HepG2 (cell line): Measurements from ENCODE around the gene KIF21B. TPM values are rescaled to one million over a fixed set of nuclear protein-coding genes. Genes with fewer than 3 reads are reported as not detected.

Experiments
- FOXA1 ChIP-seq, 2 experiments: fragments of 450-650 bp in 1 of 2; sonication (generic) in 1 of 2; formaldehyde crosslinking in 1 of 2; IDR thresholded peaks; 2 replicates each; pipeline versions ENCODE4 v1.4.0 to v1.6.1; 2016 to 2020; ENCODE audit warnings: missing genetic modification reagents in 1 of 2
- FOXA3 ChIP-seq: IDR thresholded peaks from 2 replicates; pipeline ENCODE4 v1.6.1; 2016; ENCODE audit warnings: missing genetic modification reagents, missing compliant biosample characterization
- FOXK1 ChIP-seq: sonication (generic); formaldehyde crosslinking; IDR thresholded peaks from 2 replicates; pipeline ENCODE4 v1.4.0; 2020; ENCODE audit warnings: low read depth, missing genetic modification reagents, borderline replicate concordance
- HES4 ChIP-seq: sonication (generic); formaldehyde crosslinking; IDR thresholded peaks from 2 replicates; pipeline ENCODE4 v1.9.0; 2021; ENCODE audit warnings: mild to moderate bottlenecking, missing genetic modification reagents, borderline replicate concordance
- KLF9 ChIP-seq: IDR thresholded peaks from 2 replicates; pipeline ENCODE4 v1.6.1; 2016; ENCODE audit warnings: low read depth
- PAX8 ChIP-seq: sonication (generic); formaldehyde crosslinking; IDR thresholded peaks from 2 replicates; pipeline ENCODE4 v1.8.0; 2022; ENCODE audit warnings: mild to moderate bottlenecking, missing genetic modification reagents, borderline replicate concordance
- RFX5 ChIP-seq: IDR thresholded peaks from 2 replicates; pipeline ENCODE4 v1.6.1; 2011; ENCODE audit warnings: low read depth, low read length, improper control_type of control experiment
- SETDB1 ChIP-seq: sonication (generic); formaldehyde crosslinking; IDR thresholded peaks from 2 replicates; pipeline ENCODE4 v1.5.1; 2020; ENCODE audit warnings: missing genetic modification reagents, mild to moderate bottlenecking, borderline replicate concordance
- SIN3B ChIP-seq: fragments of 150-350 bp; IDR thresholded peaks from 2 replicates; pipeline ENCODE4 v1.6.1; 2014; ENCODE audit warnings: low read length
- ZNF138 ChIP-seq: sonication (generic); formaldehyde crosslinking; IDR thresholded peaks from 2 replicates; pipeline ENCODE4 v1.5.0; 2020; ENCODE audit warnings: mild to moderate bottlenecking, low read depth, missing genetic modification reagents
- ZNF17 ChIP-seq: sonication (generic); formaldehyde crosslinking; IDR thresholded peaks from 2 replicates; pipeline ENCODE4 v1.5.0; 2020; ENCODE audit warnings: mild to moderate bottlenecking, missing genetic modification reagents
- ZNF264 ChIP-seq: sonication (generic); formaldehyde crosslinking; IDR thresholded peaks from 2 replicates; pipeline ENCODE4 v1.4.0; 2020; ENCODE audit warnings: missing genetic modification reagents
- ZNF292 ChIP-seq: sonication (generic); formaldehyde crosslinking; IDR thresholded peaks from 2 replicates; pipeline ENCODE4 v1.8.1; 2022; ENCODE audit warnings: mild to moderate bottlenecking, low read depth, missing genetic modification reagents, borderline replicate concordance
- ZNF687 ChIP-seq: sonication (generic); formaldehyde crosslinking; IDR thresholded peaks from 2 replicates; pipeline ENCODE4 v1.5.1; 2020; ENCODE audit warnings: mild to moderate bottlenecking, missing genetic modification reagents, moderate library complexity
- ZNF816 ChIP-seq: sonication (generic); formaldehyde crosslinking; IDR thresholded peaks from 2 replicates; pipeline ENCODE4 v1.8.0; 2022; ENCODE audit warnings: missing genetic modification reagents, mild to moderate bottlenecking, borderline replicate concordance
- polyA plus RNA-seq, 8 experiments: library from polyadenylated mRNA; depleted of rRNA in 3 of 8; stranded (reverse) in 7 of 8; unstranded in 1 of 8; fragments of >200 nt; fragmentation: Illumina TruSeq in 4 of 8; extraction: Trizol in 4 of 8; gene quantifications; 2 replicates each; pipeline versions ENCODE4 v1.2.1 to v1.2.3, GENCODE V29; 2011 to 2016; ENCODE audit warnings: low read depth in 4 of 8, missing spikeins in 1 of 8, mixed read lengths in 1 of 8; ENCODE audit not compliant: insufficient read depth in 1 of 8
- total RNA-seq, 5 experiments: library from RNA; depleted of rRNA; stranded (reverse); fragments of >200 nt; fragmentation: Illumina TruSeq; extraction: Trizol; gene quantifications; 2 replicates each; pipeline ENCODE4 v1.2.3, GENCODE V29; 2016; ENCODE audit warnings: low read depth in 1 of 5

Gene KIF21B
- total and polyA plus RNA-seq, 2 of the 13 experiments (the other 11 are each of a cell fraction or from before 2014, with no cell fraction given) = 0.17 to 0.20 TPM

GRCh38 chr1:201036188-201036842, 12.8 kb upstream of the KIF21B start (continued):
- no peak for TF ChIP-seq ZNF816 (CRISPR knock-in tag)
- TF ChIP-seq KLF9 (CRISPR knock-in tag) = no peak
- TF ChIP-seq PAX8 (CRISPR knock-in tag) = no peak
- no peak for TF ChIP-seq RFX5
- no peak for TF ChIP-seq SIN3B
- no peak for TF ChIP-seq ZNF17 (CRISPR knock-in tag)
- no peak for TF ChIP-seq HES4 (CRISPR knock-in tag)
- no peak for TF ChIP-seq FOXA1 (IDR thresholded peaks at IDR 0.05)
- peak; percentile 42; the same call in 1 of the 2 replicates for TF ChIP-seq FOXA1 (CRISPR knock-in tag; IDR thresholded peaks at IDR 0.05)
- no peak for TF ChIP-seq ZNF138
- peak; percentile 53; the same call in 1 of the 2 replicates for TF ChIP-seq ZNF292 (CRISPR knock-in tag)
- no peak for TF ChIP-seq SETDB1 (CRISPR knock-in tag)
- TF ChIP-seq ZNF687 (CRISPR knock-in tag) = 0 out of 2 replicates have a peak, but pooled peaks have one; percentile 17
- TF ChIP-seq FOXK1 (CRISPR knock-in tag) = 0 out of 2 replicates have a peak, but pooled peaks have one; percentile 26
- TF ChIP-seq ZNF264 (CRISPR knock-in tag) = no peak
- TF ChIP-seq FOXA3 = peak; percentile 48; the same call in 1 of the 2 replicates
- TF ChIP-seq, all 625 proteins: peak for 5
